ENCODE measurements around the gene HPS6. TPM values are rescaled to one million over a fixed set of nuclear protein-coding genes. Genes with fewer than 3 reads are reported as not detected.

The HPS6 gene
- total RNA-seq, 2 experiments from 2014 or later, result 26.1 to 29.6 TPM

GRCh38 chr10:102114861-102115618 is 49.9 kb downstream of the HPS6 start:
- peak overlapping the region; percentile 91 for H3K27ac Mint-ChIP-seq
- peak overlapping the region; percentile 91 for H3K4me3 Mint-ChIP-seq
- no peaks in the 10 kb centered on the region for H3K9me3 Mint-ChIP-seq (ENCODE audit: low read depth)
- H3K27me3 Mint-ChIP-seq, result no peaks in the 10 kb centered on the region
- ATAC-seq (peak; percentile 75), DNase-seq (peak; percentile 92)
- H3K36me3 Mint-ChIP-seq, result peaks cover 12% of the 10 kb centered on the region
- CTCF ChIA-PET, result interaction anchor here (0.7 to 3.7 kb wide), 6 partner anchors 9 to 295 kb away, joined by 3 to 11 read pairs (median 6); partner anchors contain the start of gene GBF1
- H3K4me1 Mint-ChIP-seq, result peaks cover 61% of the 10 kb centered on the region

- no peak for DNase-seq
- peaks cover 61% of the 10 kb centered on the region for H3K4me1 Mint-ChIP-seq
- CTCF ChIA-PET, result interaction anchor here (1.3 to 1.6 kb wide), 2 partner anchors 10 to 16 kb away, joined by 3 to 6 read pairs; no protein-coding TSS in a partner anchor
- no peaks in the 10 kb centered on the region for H3K9me3 Mint-ChIP-seq (ENCODE audit: low read depth)
- peak overlapping the region; percentile 91 for H3K27ac Mint-ChIP-seq
- peaks cover 6% of the 10 kb centered on the region for H3K36me3 Mint-ChIP-seq
- H3K4me3 Mint-ChIP-seq, result peak overlapping the region; percentile 91
- no peak for ATAC-seq
- no peaks in the 10 kb centered on the region for H3K27me3 Mint-ChIP-seq
Observed at GRCh38 chr10:102115775-102116174, 50.6 kb downstream of the HPS6 start.

GRCh38 chr10:102116656-102117055 is 51.5 kb downstream of the HPS6 start:
- Mint-ChIP-seq H3K4me1 (peaks cover 65% of the 10 kb centered on the region), H3K36me3 (peaks cover 4% of the 10 kb centered on the region), H3K27ac (peak overlapping the region; percentile 91), H3K4me3 (no peak overlapping the region), H3K27me3 (no peaks in the 10 kb centered on the region), H3K9me3 (ENCODE audit: low read depth) (no peaks in the 10 kb centered on the region)
- CTCF ChIA-PET, result interaction anchor here (0.6 to 0.8 kb wide), 3 partner anchors 13 to 280 kb away, joined by 3 read pairs; no protein-coding TSS in a partner anchor
- DNase-seq (no peak), ATAC-seq (no peak)

Other genes with a start within 250 kb of the HPS6 start
- 100 to 1,000 TPM; 120 to 139 TPM for gene OGA, start 246.9 kb upstream of the HPS6 start, total RNA-seq
- 1 to 10 TPM; 1.6 to 2.3 TPM for gene KCNIP2, start 221.5 kb upstream of the HPS6 start, total RNA-seq
- gene ARMH3, start 9.2 kb upstream of the HPS6 start, total RNA-seq, result 10 to 100 TPM; 23.8 to 25.9 TPM
- 10 to 100 TPM; 83.5 to 84.3 TPM for gene LDB1, start 55.0 kb downstream of the HPS6 start, total RNA-seq
- 10 to 100 TPM; 57.9 to 79.0 TPM for gene PPRC1, start 67.7 kb downstream of the HPS6 start, total RNA-seq
- gene NOLC1, start 87.0 kb downstream of the HPS6 start, total RNA-seq, result 100 to 1,000 TPM; 107 to 149 TPM
- not detected for gene ELOVL3, start 160.9 kb downstream of the HPS6 start, total RNA-seq
- gene PITX3, start 176.2 kb downstream of the HPS6 start, total RNA-seq, result not detected
- gene GBF1, start 180.2 kb downstream of the HPS6 start, total RNA-seq, result 10 to 100 TPM; 46.5 to 51.6 TPM